CD8-positive, alpha-beta memory T cell (primary cell): Measurements from ENCODE around the gene TAL2. TPM values are rescaled to one million over a fixed set of nuclear protein-coding genes. Genes with fewer than 3 reads are reported as not detected.

Experiments used
- CTCF ChIA-PET: fragments of 350-600 bp; sonication (Branson Sonifier 250); formaldehyde crosslinking; loops from one replicate; lab custom pipeline; 2021; ENCODE audit warnings: antibody characterized with exemption; lab: Charles Lee
- POLR2A ChIA-PET: fragments of 350-600 bp; sonication (Branson Sonifier 250); formaldehyde crosslinking; loops from one replicate; lab custom pipeline; 2021; ENCODE audit warnings: antibody characterized with exemption; lab: Charles Lee
- DNase-seq, 5 donors: peaks; one replicate each; pipeline versions ENCODE4 v3.0.0 to v3.0.0-alpha.2; 2020 to 2022; ENCODE audit warnings: mixed read lengths in 1 of 5
- H3K27ac ChIP-seq: one replicate; pipeline ENCODE4 v1.7.0; 2013; ENCODE audit warnings: low read depth, mild to moderate bottlenecking, low read length, moderate library complexity
- H3K27me3 ChIP-seq: 2 replicates; pipeline ENCODE4 v1.7.0; 2013; ENCODE audit warnings: low read length, mild to moderate bottlenecking; ENCODE audit not compliant: insufficient read depth, poor library complexity, severe bottlenecking
- H3K36me3 ChIP-seq: 2 replicates; pipeline ENCODE4 v1.7.0; 2013; ENCODE audit warnings: mild to moderate bottlenecking, low read length, moderate library complexity; ENCODE audit not compliant: insufficient read depth
- H3K4me1 ChIP-seq: 2 replicates; pipeline ENCODE4 v1.7.0; 2013; ENCODE audit warnings: mild to moderate bottlenecking, low read length, moderate library complexity; ENCODE audit not compliant: insufficient read depth
- H3K4me3 ChIP-seq: 2 replicates; pipeline ENCODE4 v1.7.0; 2013; ENCODE audit warnings: mild to moderate bottlenecking, low read length
- H3K9me3 ChIP-seq: 2 replicates; pipeline ENCODE4 v1.7.0; 2013; ENCODE audit warnings: mild to moderate bottlenecking, low read length
- H3K27ac Mint-ChIP-seq, 8 donors: one replicate each; pipeline ENCODE4 v1.8.0; 2020 to 2021; ENCODE audit warnings: mixed read lengths in 8 of 8, mild to moderate bottlenecking in 6 of 8, inconsistent platforms in 3 of 8, moderate library complexity in 3 of 8
- H3K27me3 Mint-ChIP-seq, 2 donors: one replicate each; pipeline ENCODE4 v1.8.0; 2020 to 2021; ENCODE audit warnings: mixed read lengths in 2 of 2, mild to moderate bottlenecking in 1 of 2, moderate library complexity in 1 of 2
- H3K36me3 Mint-ChIP-seq, 3 donors: one replicate each; pipeline ENCODE4 v1.8.0; 2020 to 2021; ENCODE audit warnings: mixed read lengths in 3 of 3, inconsistent platforms in 1 of 3, mild to moderate bottlenecking in 1 of 3
- H3K4me1 Mint-ChIP-seq, 3 donors: one replicate each; pipeline ENCODE4 v1.8.0; 2020 to 2021; ENCODE audit warnings: mixed read lengths in 3 of 3, inconsistent platforms in 1 of 3, mild to moderate bottlenecking in 1 of 3
- H3K4me3 Mint-ChIP-seq, 7 donors: one replicate each; pipeline ENCODE4 v1.8.0; 2020 to 2021; ENCODE audit warnings: mixed read lengths in 7 of 7, mild to moderate bottlenecking in 6 of 7, moderate library complexity in 4 of 7, inconsistent platforms in 2 of 7
- H3K9me3 Mint-ChIP-seq, 5 donors: one replicate each; pipeline ENCODE4 v1.8.0; 2020 to 2022; ENCODE audit warnings: mixed read lengths in 5 of 5, mild to moderate bottlenecking in 3 of 5, moderate library complexity in 2 of 5, inconsistent platforms in 1 of 5
- polyA plus RNA-seq: library from polyadenylated mRNA; unstranded; fragments of 300-500 nt; fragmentation: Illumina TruSeq; gene quantifications from one replicate; pipeline ENCODE4 v1.2.3, GENCODE V29; 2021
- total RNA-seq, 2 experiments: library from RNA; stranded (reverse); gene quantifications; one replicate each; pipeline ENCODE4 v1.2.3, GENCODE V29; 2021

Gene TAL2
- total and polyA plus RNA-seq, 3 experiments from 2014 or later, result 0.51 TPM; not detected in 2

GRCh38 chr9:105643795-105644194 is 18.5 kb upstream of the TAL2 start:
- no peaks in the 10 kb centered on the region for H3K4me1 ChIP-seq
- H3K4me3 ChIP-seq, result no peak overlapping the region
- no peaks in the 10 kb centered on the region for H3K27me3 ChIP-seq
- H3K27me3 Mint-ChIP-seq, result no peaks in the 10 kb centered on the region
- no peaks in the 10 kb centered on the region for H3K4me1 Mint-ChIP-seq
- peaks cover 11 to 18% (median 13%) of the 10 kb centered on the region in 3 donors for H3K36me3 Mint-ChIP-seq
- CTCF ChIA-PET, result no interaction called here
- no peak overlapping the region for H3K4me3 Mint-ChIP-seq
- no peak overlapping the region for H3K27ac ChIP-seq
- H3K27ac Mint-ChIP-seq, result no peak overlapping the region
- H3K9me3 Mint-ChIP-seq, result no peaks in the 10 kb centered on the region
- no peaks in the 10 kb centered on the region for H3K9me3 ChIP-seq
- no peak for DNase-seq
- H3K36me3 ChIP-seq, result no peaks in the 10 kb centered on the region
- POLR2A ChIA-PET, result no interaction called here

GRCh38 chr9:105646879-105647594 is 15.2 kb upstream of the TAL2 start:
- no peaks in the 10 kb centered on the region for H3K4me1 Mint-ChIP-seq
- peaks cover 0 to 5% (median 1%) of the 10 kb centered on the region in 3 donors for H3K36me3 Mint-ChIP-seq
- Histone ChIP-seq H3K27me3 (no peaks in the 10 kb centered on the region), H3K4me3 (no peak overlapping the region), H3K9me3 (no peaks in the 10 kb centered on the region), H3K36me3 (no peaks in the 10 kb centered on the region), H3K4me1 (no peaks in the 10 kb centered on the region), H3K27ac (peak overlapping the region; percentile 51)
- no peak for DNase-seq
- ChIA-PET CTCF (interaction anchor here (1.2 kb wide), 1 partner anchor 9 kb away, joined by 4 read pairs; no protein-coding TSS in a partner anchor), POLR2A (no interaction called here)
- H3K27ac Mint-ChIP-seq, result no peak overlapping the region
- H3K9me3 Mint-ChIP-seq, result no peaks in the 10 kb centered on the region
- H3K27me3 Mint-ChIP-seq, result peaks cover 0 to 1% of the 10 kb centered on the region in 2 donors
- H3K4me3 Mint-ChIP-seq, result no peak overlapping the region

- Histone ChIP-seq H3K27ac (peak overlapping the region; percentile 32), H3K9me3 (no peaks in the 10 kb centered on the region), H3K4me1 (no peaks in the 10 kb centered on the region), H3K27me3 (no peaks in the 10 kb centered on the region), H3K4me3 (no peak overlapping the region), H3K36me3 (no peaks in the 10 kb centered on the region)
- Mint-ChIP-seq H3K36me3 (peaks cover 0 to 2% (median 0%) of the 10 kb centered on the region in 3 donors), H3K27ac (no peak overlapping the region), H3K9me3 (no peaks in the 10 kb centered on the region), H3K27me3 (peaks cover 1% of the 10 kb centered on the region in 2 donors), H3K4me3 (no peak overlapping the region), H3K4me1 (no peaks in the 10 kb centered on the region)
- no peak for DNase-seq
- CTCF ChIA-PET, result interaction anchor here (1.2 kb wide), 1 partner anchor 10 kb away, joined by 4 read pairs; no protein-coding TSS in a partner anchor
- POLR2A ChIA-PET, result no interaction called here
These were observed 14.5 kb upstream of the TAL2 start for GRCh38 chr9:105647595-105648349.

GRCh38 chr9:105651806-105652205 is 10.5 kb upstream of the TAL2 start:
- ChIA-PET CTCF (no interaction called here), POLR2A (no interaction called here)
- no peak overlapping the region for H3K4me3 ChIP-seq
- Mint-ChIP-seq H3K27me3 (peaks cover 10 to 22% of the 10 kb centered on the region in 2 donors), H3K36me3 (no peaks in the 10 kb centered on the region), H3K27ac (no peak overlapping the region), H3K4me3 (no peak overlapping the region), H3K9me3 (no peaks in the 10 kb centered on the region), H3K4me1 (peaks cover 8 to 16% (median 14%) of the 10 kb centered on the region in 3 donors)
- H3K9me3 ChIP-seq, result no peaks in the 10 kb centered on the region
- H3K27me3 ChIP-seq, result peaks cover 3% of the 10 kb centered on the region
- peaks cover under 1% of the 10 kb centered on the region for H3K4me1 ChIP-seq
- H3K36me3 ChIP-seq, result no peaks in the 10 kb centered on the region
- no peak overlapping the region for H3K27ac ChIP-seq
- DNase-seq, result no peak

- H3K27me3 Mint-ChIP-seq, result peaks cover 26 to 55% of the 10 kb centered on the region in 2 donors
- H3K4me1 Mint-ChIP-seq, result peaks cover 10 to 18% (median 17%) of the 10 kb centered on the region in 3 donors
- peak overlapping the region; percentile 27 to 85 (median 62) for H3K4me3 Mint-ChIP-seq
- DNase-seq, result peak in 1 of 5 donors; percentile 2
- peak overlapping the region; percentile 38 for H3K4me3 ChIP-seq
- H3K36me3 ChIP-seq, result no peaks in the 10 kb centered on the region
- no peaks in the 10 kb centered on the region for H3K9me3 Mint-ChIP-seq
- no peaks in the 10 kb centered on the region for H3K9me3 ChIP-seq
- CTCF ChIA-PET, result no interaction called here
- POLR2A ChIA-PET, result no interaction called here
- H3K36me3 Mint-ChIP-seq, result peaks cover 0 to 7% (median 0%) of the 10 kb centered on the region in 3 donors
- peak overlapping the region in 1 of 8 donors; percentile 41 for H3K27ac Mint-ChIP-seq
- H3K27ac ChIP-seq, result no peak overlapping the region
- peaks cover 10% of the 10 kb centered on the region for H3K27me3 ChIP-seq
- peaks cover 4% of the 10 kb centered on the region for H3K4me1 ChIP-seq
These were observed 5.9 kb upstream of the TAL2 start for GRCh38 chr9:105656131-105656921.

- Histone ChIP-seq H3K4me1 (peaks cover 4% of the 10 kb centered on the region), H3K4me3 (no peak overlapping the region), H3K27me3 (peaks cover 10% of the 10 kb centered on the region), H3K9me3 (no peaks in the 10 kb centered on the region), H3K36me3 (no peaks in the 10 kb centered on the region), H3K27ac (no peak overlapping the region)
- CTCF ChIA-PET, result no interaction called here
- Mint-ChIP-seq H3K4me3 (no peak overlapping the region), H3K9me3 (no peaks in the 10 kb centered on the region), H3K27me3 (peaks cover 25 to 53% of the 10 kb centered on the region in 2 donors), H3K36me3 (peaks cover 0 to 7% (median 0%) of the 10 kb centered on the region in 3 donors), H3K4me1 (peaks cover 10 to 18% (median 17%) of the 10 kb centered on the region in 3 donors), H3K27ac (no peak overlapping the region)
- no peak for DNase-seq
- POLR2A ChIA-PET, result no interaction called here
These were observed 3.9 kb upstream of the TAL2 start for GRCh38 chr9:105658351-105658750.

GRCh38 chr9:105661011-105661410 is 1.2 kb upstream of the TAL2 start:
- no peak overlapping the region for H3K27ac Mint-ChIP-seq
- H3K4me3 Mint-ChIP-seq, result no peak overlapping the region
- no peak for DNase-seq
- Histone ChIP-seq H3K36me3 (no peaks in the 10 kb centered on the region), H3K9me3 (no peaks in the 10 kb centered on the region), H3K4me3 (no peak overlapping the region), H3K27ac (no peak overlapping the region), H3K27me3 (peaks cover 10% of the 10 kb centered on the region), H3K4me1 (peaks cover 4% of the 10 kb centered on the region)
- H3K27me3 Mint-ChIP-seq, result peaks cover 19 to 39% of the 10 kb centered on the region in 2 donors
- ChIA-PET POLR2A (no interaction called here), CTCF (no interaction called here)
- H3K9me3 Mint-ChIP-seq, result no peaks in the 10 kb centered on the region
- H3K4me1 Mint-ChIP-seq, result peaks cover 6 to 10% (median 8%) of the 10 kb centered on the region in 3 donors
- peaks cover 0 to 7% (median 0%) of the 10 kb centered on the region in 3 donors for H3K36me3 Mint-ChIP-seq
